HG02759 (cell line): Measurements from ENCODE around the gene DHDDS.

Experiments
- ATAC-seq: cut with Tn5 transposase; IDR thresholded peaks from one replicate; pipeline ENCODE4 v1.9.1; 2021; ENCODE audit warnings: mild to moderate bottlenecking, moderate library complexity; ENCODE audit not compliant: unreplicated experiment

DHDDS gene

GRCh38 chr1:26417111-26417759, 14.9 kb upstream of the DHDDS start:
- peak; percentile 69 for ATAC-seq

GRCh38 chr1:26418865-26419349, 13.2 kb upstream of the DHDDS start:
- ATAC-seq: no peak

GRCh38 chr1:26419494-26419893, 12.6 kb upstream of the DHDDS start:
- ATAC-seq: no peak

- ATAC-seq: no peak
These were observed 2.4 kb upstream of the DHDDS start for GRCh38 chr1:26429721-26430120.

- no peak for ATAC-seq
These were observed 672 bp downstream of the DHDDS start for GRCh38 chr1:26432793-26433192.

- no peak for ATAC-seq
These were observed 2.1 kb downstream of the DHDDS start for GRCh38 chr1:26434161-26434752.

GRCh38 chr1:26438041-26438440, 5.9 kb downstream of the DHDDS start:
- ATAC-seq: no peak

GRCh38 chr1:26440259-26440658, 8.1 kb downstream of the DHDDS start:
- ATAC-seq: no peak

- ATAC-seq: no peak
These were observed 17.7 kb downstream of the DHDDS start for GRCh38 chr1:26449868-26450267.

- ATAC-seq: no peak
These were observed 18.8 kb downstream of the DHDDS start for GRCh38 chr1:26450908-26451307.

- no peak for ATAC-seq
These were observed 20.5 kb downstream of the DHDDS start for GRCh38 chr1:26452459-26453183.

- no peak for ATAC-seq
These were observed 27.0 kb downstream of the DHDDS start for GRCh38 chr1:26459148-26459547.

GRCh38 chr1:26459573-26460031, 27.5 kb downstream of the DHDDS start:
- no peak for ATAC-seq

- ATAC-seq: no peak
These were observed 36.8 kb downstream of the DHDDS start for GRCh38 chr1:26468911-26469310.

GRCh38 chr1:26469558-26469957, 37.4 kb downstream of the DHDDS start:
- ATAC-seq: no peak

GRCh38 chr1:26470878-26471497, 38.9 kb downstream of the DHDDS start:
- no peak for ATAC-seq

GRCh38 chr1:26471498-26472319, 39.6 kb downstream of the DHDDS start:
- ATAC-seq: peak; percentile 12

GRCh38 chr1:26472320-26472900, 40.3 kb downstream of the DHDDS start, which contains the start of gene HMGN2:
TSS of gene HMGN2 (plus strand) at chr1:26472440. CDS start at chr1:26472613, 173 bp downstream.
- peak; percentile 50 for ATAC-seq

- peak; percentile 79 for ATAC-seq
These were observed 41.1 kb downstream of the DHDDS start for GRCh38 chr1:26472901-26473845.
